Vagina (tissue), 2 donors: ENCODE results near the gene PIAS4.

Source experiments
- CTCF ChIP-seq, 3 experiments: fragments of 450-650 bp in 2 of 3; fragments of 200-600 bp in 1 of 3; sonication (generic) in 1 of 3; IDR thresholded peaks; one replicate each; pipeline ENCODE4 v1.5.1; 2017 to 2019; ENCODE audit warnings: antibody characterized with exemption in 3 of 3, mild to moderate bottlenecking in 2 of 3, moderate library complexity in 2 of 3
- POLR2A ChIP-seq, 2 donors: fragments of 450-650 bp; IDR thresholded peaks; one replicate each; pipeline ENCODE4 v1.6.1; 2017; ENCODE audit warnings: antibody characterized with exemption in 2 of 2, mild to moderate bottlenecking in 2 of 2, moderate library complexity in 2 of 2
- POLR2AphosphoS5 ChIP-seq, 2 donors: sonication (generic); formaldehyde crosslinking; IDR thresholded peaks; one replicate each; pipeline ENCODE4 v1.9.0; 2017; ENCODE audit warnings: antibody characterized with exemption in 2 of 2, mild to moderate bottlenecking in 2 of 2, low read depth in 1 of 2; ENCODE audit not compliant: insufficient read depth in 1 of 2

GRCh38 chr19:3970313-3970807 is 37.2 kb upstream of the PIAS4 start:
- TF ChIP-seq CTCF (IDR thresholded peaks at IDR 0.05) (no peak), POLR2AphosphoS5 (IDR thresholded peaks at IDR 0.05; ENCODE audit: insufficient read depth in 1 of 2, low read depth in 1 of 2) (no peak), POLR2A (IDR thresholded peaks at IDR 0.05) (no peak)
